Calu3 (cell line): Measurements from ENCODE around the gene MAD1L1. TPM values are rescaled to one million over a fixed set of nuclear protein-coding genes. Genes with fewer than 3 reads are reported as not detected.

Source experiments
- BruUV-seq: library from RNA; stranded (reverse); fragments of 400-500 nt; replicated peaks from 2 replicates; lab custom pipeline; 2021; lab: Mats Ljungman, UMichigan
- CTCF ChIA-PET: fragments of 300-600 bp; sonication (Branson Sonifier 250); formaldehyde crosslinking; loops from one replicate; lab custom pipeline; 2022; ENCODE audit warnings: antibody characterized with exemption; lab: Charles Lee
- DNase-seq: peaks from one replicate; pipeline ENCODE4 v3.0.0; 2022
- H3K27ac Mint-ChIP-seq: one replicate; pipeline ENCODE4 v1.8.0; 2022; ENCODE audit warnings: mixed read lengths; ENCODE audit not compliant: unreplicated experiment
- H3K27me3 Mint-ChIP-seq: one replicate; pipeline ENCODE4 v1.8.0; 2022; ENCODE audit warnings: mixed read lengths; ENCODE audit not compliant: unreplicated experiment
- H3K36me3 Mint-ChIP-seq: one replicate; pipeline ENCODE4 v1.8.0; 2022; ENCODE audit warnings: mild to moderate bottlenecking, moderate library complexity, mixed read lengths; ENCODE audit not compliant: insufficient read depth, unreplicated experiment
- H3K4me1 Mint-ChIP-seq: one replicate; pipeline ENCODE4 v1.8.0; 2022; ENCODE audit warnings: mild to moderate bottlenecking, low read depth, mixed read lengths; ENCODE audit not compliant: unreplicated experiment
- H3K4me3 Mint-ChIP-seq: one replicate; pipeline ENCODE4 v1.8.0; 2022; ENCODE audit warnings: mild to moderate bottlenecking, low read depth, moderate library complexity, mixed read lengths; ENCODE audit not compliant: unreplicated experiment
- H3K9me3 Mint-ChIP-seq: one replicate; pipeline ENCODE4 v1.8.0; 2022; ENCODE audit warnings: low read depth, mixed read lengths; ENCODE audit not compliant: unreplicated experiment
- CTCF ChIP-seq: fragments of 200-600 bp; IDR thresholded peaks from one replicate; pipeline ENCODE4 v1.8.0; 2022; ENCODE audit warnings: antibody characterized with exemption; ENCODE audit not compliant: unreplicated experiment
- intact Hi-C: fragments of 100-400 bp; cut with micrococcal nuclease; formaldehyde crosslinking; loops from one replicate; pipeline ENCODE4 v1.10.0; 2022; ENCODE audit not compliant: unreplicated experiment
- total RNA-seq: library from RNA; stranded (reverse); gene quantifications from 2 replicates; pipeline ENCODE4 v1.2.3, GENCODE V29; 2022

Gene MAD1L1
- total RNA-seq, 1 experiment from 2014 or later = 86.0 TPM

GRCh38 chr7:2053395-2053794 is 179.3 kb downstream of the MAD1L1 start:
- no peak for TF ChIP-seq CTCF
- no peak for DNase-seq
- intact Hi-C loops = no loop called here
- H3K27ac Mint-ChIP-seq = no peak overlapping the region
- H3K27me3 Mint-ChIP-seq = no peaks in the 10 kb centered on the region
- no peaks in the 10 kb centered on the region for H3K9me3 Mint-ChIP-seq
- H3K36me3 Mint-ChIP-seq = peaks cover 5% of the 10 kb centered on the region
- H3K4me3 Mint-ChIP-seq = no peak overlapping the region
- CTCF ChIA-PET = no interaction called here
- H3K4me1 Mint-ChIP-seq = no peaks in the 10 kb centered on the region
- no TSS peak for BruUV-seq

GRCh38 chr7:2052657-2053048 is 180.1 kb downstream of the MAD1L1 start:
- Mint-ChIP-seq H3K27me3 (no peaks in the 10 kb centered on the region), H3K36me3 (peaks cover 5% of the 10 kb centered on the region), H3K4me1 (no peaks in the 10 kb centered on the region), H3K4me3 (no peak overlapping the region), H3K27ac (no peak overlapping the region), H3K9me3 (no peaks in the 10 kb centered on the region)
- no TSS peak for BruUV-seq
- DNase-seq = no peak
- CTCF ChIA-PET = interaction anchor here (0.5 kb wide), 1 partner anchor 55 kb away, joined by 3 read pairs; no protein-coding TSS in a partner anchor
- intact Hi-C loops = no loop called here
- no peak for TF ChIP-seq CTCF

DNA sequence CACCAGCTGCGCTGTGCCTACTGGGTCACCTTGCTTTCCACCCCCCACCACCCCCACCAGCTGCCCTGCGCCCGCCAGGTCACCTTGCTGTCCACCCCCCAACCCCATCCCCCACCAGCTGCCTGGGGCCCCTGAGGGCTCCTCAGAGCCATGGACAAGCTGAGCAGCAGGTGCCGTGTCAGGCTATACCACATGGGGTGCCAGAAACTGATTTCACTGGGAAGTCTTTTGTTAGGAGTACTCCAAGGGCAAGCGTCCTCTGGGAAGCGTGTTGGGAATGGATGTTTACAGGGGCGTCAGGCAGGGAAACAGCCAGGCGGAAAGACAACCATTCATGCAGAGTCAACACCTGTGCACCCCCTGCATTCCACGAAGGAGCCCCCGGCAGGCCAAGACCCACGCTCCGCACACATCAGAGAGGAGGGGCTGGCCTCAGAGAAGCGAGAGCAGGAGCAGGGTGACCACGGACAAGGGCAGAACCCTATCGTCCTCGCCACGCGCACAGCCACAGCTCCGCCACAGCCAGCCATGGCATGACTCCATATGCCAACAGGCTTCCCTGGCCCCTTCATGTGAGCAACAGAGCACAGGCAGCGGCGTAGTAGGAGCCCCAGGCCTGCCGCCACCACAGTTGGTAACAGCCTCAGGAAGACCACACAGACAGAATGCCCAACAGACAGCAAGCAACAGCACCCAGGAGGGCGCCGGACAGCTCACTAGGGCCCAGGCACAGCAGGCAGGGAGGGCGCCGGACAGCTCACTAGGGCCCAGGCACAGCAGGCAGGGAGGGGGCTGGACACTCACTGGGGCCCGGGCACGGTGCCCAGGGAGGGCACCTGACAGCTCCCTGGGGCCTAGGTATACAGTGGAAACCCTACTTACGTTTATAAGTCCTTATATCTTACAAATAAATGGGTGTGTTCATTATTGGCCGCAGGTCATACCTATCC is 180.8 kb downstream of the MAD1L1 start:
- H3K4me3 Mint-ChIP-seq = no peak overlapping the region
- no peaks in the 10 kb centered on the region for H3K9me3 Mint-ChIP-seq
- H3K27me3 Mint-ChIP-seq = no peaks in the 10 kb centered on the region
- H3K36me3 Mint-ChIP-seq = peaks cover 5% of the 10 kb centered on the region
- intact Hi-C loops = no loop called here
- H3K4me1 Mint-ChIP-seq = no peaks in the 10 kb centered on the region
- DNase-seq = no peak
- CTCF ChIA-PET = interaction anchor here (0.5 kb wide), 1 partner anchor 56 kb away, joined by 3 read pairs; no protein-coding TSS in a partner anchor
- no TSS peak for BruUV-seq
- TF ChIP-seq CTCF = no peak
- no peak overlapping the region for H3K27ac Mint-ChIP-seq

- H3K27ac Mint-ChIP-seq = no peak overlapping the region
- CTCF ChIA-PET = interaction anchor here (0.7 kb wide), 1 partner anchor 265 kb away, joined by 3 read pairs; no protein-coding TSS in a partner anchor
- no peaks in the 10 kb centered on the region for H3K4me1 Mint-ChIP-seq
- intact Hi-C loops = no loop called here
- TF ChIP-seq CTCF = no peak
- peaks cover 5% of the 10 kb centered on the region for H3K36me3 Mint-ChIP-seq
- no peak overlapping the region for H3K4me3 Mint-ChIP-seq
- H3K27me3 Mint-ChIP-seq = no peaks in the 10 kb centered on the region
- no peak for DNase-seq
- BruUV-seq = no TSS peak
- no peaks in the 10 kb centered on the region for H3K9me3 Mint-ChIP-seq
Measured at GRCh38 chr7:2050511-2050866, 182.3 kb downstream of the MAD1L1 start.
